Mammary epithelial cell (primary cell): Measurements from ENCODE around the gene TFDP2.

ENCODE experiments used
- EZH2 ChIP-seq: IDR thresholded peaks from 2 replicates; pipeline ENCODE4 v1.6.1; 2012; ENCODE audit warnings: low read length, inconsistent platforms, borderline replicate concordance
- TF ChIP-seq, protein P1 (sequence below), 2 donors: IDR thresholded peaks in 1 of 2; conservative IDR thresholded peaks in 1 of 2; 2 replicates each; pipeline ENCODE4 v1.5.1; 2011 to 2012; ENCODE audit warnings: inconsistent platforms in 2 of 2, low read length in 2 of 2, mild to moderate bottlenecking in 2 of 2, control low read depth in 1 of 2, low read depth in 1 of 2; ENCODE audit not compliant: insufficient read depth in 1 of 2; ENCODE audit errors: extremely low read depth in 1 of 2

DNA sequence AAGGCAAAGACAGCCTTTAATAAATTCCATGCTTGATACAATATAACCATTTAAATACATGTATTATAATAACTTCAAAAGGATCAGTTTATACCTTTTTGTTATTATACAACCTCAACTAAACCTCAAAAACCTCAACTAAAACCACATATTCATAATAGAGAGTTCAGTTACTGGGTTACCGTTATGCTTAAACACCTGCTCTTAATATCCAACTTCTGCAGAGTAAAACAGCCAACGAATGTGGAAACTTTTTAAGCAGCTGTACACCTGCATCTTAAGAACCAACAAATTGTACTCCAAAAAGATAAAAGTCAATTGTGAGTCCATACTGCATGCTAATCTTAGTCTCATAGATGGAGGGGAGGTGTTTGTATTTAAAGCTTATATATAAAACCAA lies 53.5 kb downstream of the TFDP2 start:
- TF ChIP-seq, protein P1, sequence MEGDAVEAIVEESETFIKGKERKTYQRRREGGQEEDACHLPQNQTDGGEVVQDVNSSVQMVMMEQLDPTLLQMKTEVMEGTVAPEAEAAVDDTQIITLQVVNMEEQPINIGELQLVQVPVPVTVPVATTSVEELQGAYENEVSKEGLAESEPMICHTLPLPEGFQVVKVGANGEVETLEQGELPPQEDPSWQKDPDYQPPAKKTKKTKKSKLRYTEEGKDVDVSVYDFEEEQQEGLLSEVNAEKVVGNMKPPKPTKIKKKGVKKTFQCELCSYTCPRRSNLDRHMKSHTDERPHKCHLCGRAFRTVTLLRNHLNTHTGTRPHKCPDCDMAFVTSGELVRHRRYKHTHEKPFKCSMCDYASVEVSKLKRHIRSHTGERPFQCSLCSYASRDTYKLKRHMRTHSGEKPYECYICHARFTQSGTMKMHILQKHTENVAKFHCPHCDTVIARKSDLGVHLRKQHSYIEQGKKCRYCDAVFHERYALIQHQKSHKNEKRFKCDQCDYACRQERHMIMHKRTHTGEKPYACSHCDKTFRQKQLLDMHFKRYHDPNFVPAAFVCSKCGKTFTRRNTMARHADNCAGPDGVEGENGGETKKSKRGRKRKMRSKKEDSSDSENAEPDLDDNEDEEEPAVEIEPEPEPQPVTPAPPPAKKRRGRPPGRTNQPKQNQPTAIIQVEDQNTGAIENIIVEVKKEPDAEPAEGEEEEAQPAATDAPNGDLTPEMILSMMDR (conservative IDR thresholded peaks at IDR 0.05 in 1 of 2, IDR thresholded peaks at IDR 0.05 in 1 of 2; ENCODE audit: extremely low read depth in 1 of 2, insufficient read depth in 1 of 2, low read depth in 1 of 2, low read length in 2 of 2) = no peak
- no peak for TF ChIP-seq EZH2
